Hindlimb muscle (tissue), 1 donor: ENCODE measurements around the gene DENND2D. TPM values are rescaled to one million over a fixed set of nuclear protein-coding genes. Genes with fewer than 3 reads are reported as not detected.
A peak's percentile ranks its signal among the peaks of the same experiment; 100 is the strongest.

ENCODE experiments used
- DNase-seq: peaks from one replicate; pipeline ENCODE4 v3.0.0-alpha.2; 2013
- polyA plus RNA-seq: library from polyadenylated mRNA; unstranded; fragments of 120-200 nt; gene quantifications from one replicate; pipeline ENCODE4 v1.2.1, GENCODE V29; 2013; ENCODE audit not compliant: insufficient read length

The DENND2D gene
- polyA plus RNA-seq, 1 donor: 2.8 TPM

- no peak for DNase-seq
Observed at GRCh38 chr1:111174070-111174469, 26.4 kb downstream of the DENND2D start.

GRCh38 chr1:111172463-111172862 lies 28.0 kb downstream of the DENND2D start:
- DNase-seq: no peak

GRCh38 chr1:111164151-111164550 lies 36.3 kb downstream of the DENND2D start:
- DNase-seq: no peak

GRCh38 chr1:111163363-111163762 lies 37.1 kb downstream of the DENND2D start:
- DNase-seq: no peak

- no peak for DNase-seq
Observed at GRCh38 chr1:111162488-111162880, 38.0 kb downstream of the DENND2D start.

DNA sequence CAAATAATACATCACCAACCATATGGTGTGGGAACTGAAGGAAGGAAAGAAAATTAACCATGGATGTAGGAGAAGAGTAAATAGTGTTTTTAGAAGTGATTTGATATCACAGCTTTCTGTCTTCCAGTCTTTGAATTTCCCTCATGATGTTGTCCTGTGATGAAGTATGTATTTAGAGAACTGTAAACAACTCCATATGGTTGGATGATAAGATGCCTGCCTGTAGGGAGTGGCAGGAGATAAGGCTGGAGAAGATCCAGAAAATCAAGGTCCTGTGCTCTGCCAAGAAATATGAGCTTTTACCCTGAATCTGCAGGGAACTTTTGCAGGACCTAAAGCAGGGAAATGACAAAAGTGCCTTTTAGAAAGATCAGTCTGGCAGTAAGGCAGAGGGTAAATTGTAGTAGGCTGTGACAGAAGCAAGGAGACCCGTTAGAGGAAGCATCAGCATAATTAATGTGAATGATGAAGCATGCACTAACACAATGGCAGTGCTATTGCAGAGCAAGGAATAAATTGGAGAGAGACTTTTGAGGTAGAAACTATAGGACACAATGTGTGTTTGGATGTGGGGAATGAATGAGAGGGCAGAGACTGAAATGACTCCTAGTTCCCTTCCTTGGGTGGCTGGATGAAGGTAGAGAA lies 38.5 kb downstream of the DENND2D start:
- no peak for DNase-seq

GRCh38 chr1:111157431-111157830 lies 43.0 kb downstream of the DENND2D start:
- DNase-seq: no peak

DNA sequence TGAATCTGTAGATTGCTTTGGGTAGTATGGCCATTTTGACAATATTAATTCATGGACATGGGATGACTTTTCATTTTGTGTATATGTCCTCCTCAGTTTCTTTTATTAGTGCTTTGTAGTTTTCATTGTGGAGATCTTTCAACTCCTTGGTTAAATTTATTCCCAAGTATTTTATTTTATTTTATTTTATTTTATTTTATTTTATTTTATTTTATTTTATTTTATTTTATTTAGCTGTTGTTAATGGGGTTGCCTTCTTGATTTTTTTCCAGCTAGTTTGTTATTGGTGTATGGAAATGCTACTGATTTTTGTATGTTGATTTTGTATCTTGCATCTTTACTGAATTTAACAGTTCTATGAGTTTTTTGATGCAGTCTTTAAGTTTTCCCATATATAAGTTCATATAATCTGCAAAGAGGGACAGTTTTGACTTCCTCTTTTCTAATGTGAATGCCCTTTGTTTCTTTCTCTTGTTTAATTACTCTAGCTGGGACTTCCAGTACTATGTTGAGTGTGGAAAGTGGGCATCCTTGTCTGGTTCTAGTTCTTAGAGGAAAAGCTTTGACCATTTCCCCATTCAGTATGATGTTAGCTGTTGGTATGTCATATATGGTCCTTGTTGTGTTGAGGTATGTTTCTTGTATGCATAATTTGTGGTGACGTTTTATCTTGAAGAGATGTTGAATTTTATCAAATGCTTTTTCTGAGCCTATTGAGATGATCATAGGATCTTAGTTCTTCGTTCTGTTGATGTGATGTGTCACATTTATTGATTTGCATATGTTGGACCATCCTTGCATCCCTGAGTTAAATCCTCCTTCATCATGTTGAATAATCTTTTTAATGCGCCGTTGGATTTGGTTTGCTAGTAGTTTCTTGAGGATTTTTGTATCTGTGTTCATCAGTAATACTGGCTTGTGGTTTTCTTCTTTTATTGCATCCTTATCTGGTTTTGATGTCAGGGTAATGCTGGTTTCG lies 46.1 kb downstream of the DENND2D start:
- no peak for DNase-seq

GRCh38 chr1:111151838-111152237 lies 48.6 kb downstream of the DENND2D start:
- no peak for DNase-seq

- DNase-seq: no peak
Observed at GRCh38 chr1:111148376-111148881, 52.0 kb downstream of the DENND2D start.

DNA sequence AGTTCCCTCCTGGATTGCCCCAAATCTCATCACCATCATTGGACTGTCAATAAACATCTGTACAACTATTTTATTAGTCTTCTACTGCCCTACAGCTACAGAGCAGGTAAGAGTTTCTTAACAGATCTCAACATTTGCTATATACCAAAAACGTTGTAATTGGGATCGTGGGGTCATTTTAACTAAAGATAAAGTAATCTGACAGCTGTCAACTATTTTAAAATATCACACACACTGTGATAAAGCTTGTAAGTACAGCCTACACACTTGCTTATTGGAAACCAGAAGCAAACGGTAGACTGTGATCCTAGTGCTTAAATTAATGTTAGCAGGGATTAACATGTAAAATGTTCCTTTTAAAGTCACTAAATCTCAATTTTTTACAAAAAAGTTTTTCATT lies 52.5 kb downstream of the DENND2D start:
- no peak for DNase-seq

- no peak for DNase-seq
Observed at GRCh38 chr1:111145963-111146768, 54.3 kb downstream of the DENND2D start.

DNA sequence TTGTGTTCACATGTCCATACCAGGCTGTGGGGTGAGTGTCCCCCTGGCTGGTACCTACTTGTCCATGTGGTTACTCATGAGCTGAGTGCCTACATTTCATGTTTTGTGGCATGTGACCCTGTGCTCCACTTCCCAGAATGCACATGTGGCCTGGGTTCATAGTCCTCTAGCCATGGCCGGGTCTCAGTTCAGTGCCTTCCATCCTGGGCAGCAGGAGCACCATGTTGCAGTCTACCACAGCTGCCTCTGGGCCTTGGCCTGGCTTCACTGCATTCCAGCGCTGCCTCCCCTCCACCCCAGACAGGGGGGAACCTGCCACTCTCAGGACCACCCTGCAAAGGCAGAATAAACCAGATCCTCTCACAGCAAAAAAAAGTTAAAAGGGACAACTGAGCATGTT lies 54.9 kb downstream of the DENND2D start:
- DNase-seq: no peak

- DNase-seq: no peak
Observed at GRCh38 chr1:111142356-111142975, 58.0 kb downstream of the DENND2D start.

GRCh38 chr1:111141245-111142220 lies 58.9 kb downstream of the DENND2D start:
- DNase-seq: no peak

DNA sequence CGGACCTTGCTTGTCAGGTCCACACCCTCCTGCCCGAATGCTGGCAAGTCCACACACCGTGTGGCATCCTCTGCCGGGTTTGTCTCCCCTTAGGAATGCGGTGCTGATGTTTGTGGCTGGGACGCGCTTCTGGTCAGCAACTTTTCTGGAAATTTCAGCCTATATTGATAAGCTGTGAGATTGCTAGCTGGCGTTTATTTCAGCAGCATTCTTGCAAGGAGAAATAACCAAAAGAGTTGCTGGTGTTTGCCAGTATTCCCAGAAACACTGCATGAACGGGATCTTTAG lies 59.8 kb downstream of the DENND2D start:
- DNase-seq: no peak

DNA sequence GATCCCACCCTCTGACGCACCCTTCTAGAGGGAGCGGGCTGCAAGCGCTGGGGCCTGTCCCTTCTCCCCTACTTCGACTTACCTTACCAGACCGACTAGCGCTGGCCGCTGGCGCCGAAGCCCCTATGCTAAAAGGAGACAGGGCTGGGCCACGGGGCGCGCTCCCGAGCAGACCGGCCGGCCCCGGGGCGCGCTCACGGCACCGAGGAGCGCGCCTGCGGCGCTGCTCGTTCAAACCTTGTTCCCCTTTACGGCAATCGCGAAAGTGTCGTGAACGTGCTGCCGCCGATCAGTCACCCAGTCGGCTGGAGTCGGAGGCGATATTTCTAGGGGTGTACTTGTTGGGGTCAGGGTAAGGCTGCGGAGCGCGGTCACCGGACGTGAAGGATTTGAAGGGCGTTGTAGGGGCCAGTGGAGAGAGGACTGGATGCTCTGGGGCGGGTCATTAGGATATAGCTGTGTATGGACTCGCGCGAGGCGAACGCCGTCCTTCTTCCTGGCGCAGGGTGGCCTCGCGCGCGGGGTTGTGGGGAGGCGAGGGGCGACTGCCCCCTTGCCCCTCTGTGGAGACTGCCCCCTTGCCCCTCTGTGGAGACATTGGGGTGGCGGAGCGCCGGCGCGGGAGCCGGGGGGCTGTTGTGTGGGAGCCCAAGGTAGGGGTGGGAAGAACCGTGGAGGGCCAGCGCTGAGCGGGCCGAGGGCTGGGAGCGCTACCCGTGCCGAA lies 60.3 kb downstream of the DENND2D start, which contains the start of the genes CEPT1 and DRAM2:
CEPT1 (plus strand) TSS at position 268 of the 724 bp plus-strand sequence. CDS start 7,492 bp downstream, outside the sequence.
DRAM2 (minus strand) TSS at position 138 of the 724 bp plus-strand sequence. CDS start 8,539 bp downstream, outside the sequence.
- peak; percentile 97 for DNase-seq

- peak; percentile 54 for DNase-seq
Observed at GRCh38 chr1:111139324-111139955, 61.0 kb downstream of the DENND2D start.
